ENCODE results near the gene GLI3.

GLI3 gene

GRCh38 chr7:41994036-41994745 lies 242.8 kb downstream of the GLI3 start:
- TF ChIP-seq CTCF (IDR thresholded peaks at IDR 0.05; ENCODE audit: insufficient read depth, low read depth, low read length, missing control alignments) = no peak

GRCh38 chr7:41992881-41993867 lies 243.8 kb downstream of the GLI3 start:
- no peak for TF ChIP-seq CTCF (IDR thresholded peaks at IDR 0.05; ENCODE audit: insufficient read depth, low read depth, low read length, missing control alignments)
- no peak for DNase-seq (ENCODE audit: low read depth)
- no peak overlapping the region for H3K4me3 ChIP-seq (ENCODE audit: low read length)

More at GRCh38 chr7:41994036-41994745, 242.8 kb downstream of the GLI3 start:
- no peak overlapping the region for H3K4me3 ChIP-seq (ENCODE audit: low read length)
- DNase-seq (ENCODE audit: low read depth) = no peak

GRCh38 chr7:41984888-41985287 lies 252.1 kb downstream of the GLI3 start:
- DNase-seq (ENCODE audit: low read depth) = peak; percentile 62
- no peak for TF ChIP-seq CTCF (IDR thresholded peaks at IDR 0.05; ENCODE audit: insufficient read depth, low read depth, low read length, missing control alignments)
- H3K4me3 ChIP-seq (ENCODE audit: low read length) = no peak overlapping the region

- no peak overlapping the region for H3K4me3 ChIP-seq (ENCODE audit: low read length)
- no peak for DNase-seq (ENCODE audit: low read depth)
- no peak for TF ChIP-seq CTCF (IDR thresholded peaks at IDR 0.05; ENCODE audit: insufficient read depth, low read depth, low read length, missing control alignments)
These were observed 255.7 kb downstream of the GLI3 start for GRCh38 chr7:41981046-41982040.

- DNase-seq (ENCODE audit: low read depth) = peak; percentile 34
- TF ChIP-seq CTCF (IDR thresholded peaks at IDR 0.05; ENCODE audit: insufficient read depth, low read depth, low read length, missing control alignments) = peak; percentile 77
- no peak overlapping the region for H3K4me3 ChIP-seq (ENCODE audit: low read length)
These were observed 257.1 kb downstream of the GLI3 start for GRCh38 chr7:41979834-41980307.

GRCh38 chr7:41978858-41979257 lies 258.2 kb downstream of the GLI3 start:
- DNase-seq (ENCODE audit: low read depth) = no peak
- no peak for TF ChIP-seq CTCF (IDR thresholded peaks at IDR 0.05; ENCODE audit: insufficient read depth, low read depth, low read length, missing control alignments)
- no peak overlapping the region for H3K4me3 ChIP-seq (ENCODE audit: low read length)
